GM12865 (cell line): ENCODE results near the gene GLI3.

Experiments
- DNase-seq: peaks from one replicate; pipeline ENCODE4 v3.0.0; 2010; ENCODE audit warnings: low read depth
- H3K4me3 ChIP-seq: 2 replicates; pipeline ENCODE4 v1.5.1; 2011; ENCODE audit warnings: mild to moderate bottlenecking, low read depth, low read length, control low read depth
- CTCF ChIP-seq: IDR thresholded peaks from 2 replicates; pipeline ENCODE4 v1.5.1; 2011; ENCODE audit warnings: low read length, control low read depth, low read depth, inconsistent platforms; ENCODE audit not compliant: insufficient read depth; ENCODE audit errors: missing control alignments

Gene GLI3

GRCh38 chr7:42091461-42092291 lies 145.3 kb downstream of the GLI3 start:
- H3K4me3 ChIP-seq = no peak overlapping the region
- no peak for DNase-seq
- TF ChIP-seq CTCF = no peak

- no peak overlapping the region for H3K4me3 ChIP-seq
- no peak for DNase-seq
- no peak for TF ChIP-seq CTCF
These were observed 146.2 kb downstream of the GLI3 start for GRCh38 chr7:42090806-42091205.

- TF ChIP-seq CTCF = no peak
- DNase-seq = no peak
- H3K4me3 ChIP-seq = no peak overlapping the region
These were observed 147.0 kb downstream of the GLI3 start for GRCh38 chr7:42090056-42090455.

GRCh38 chr7:42087616-42088015 lies 149.4 kb downstream of the GLI3 start:
- no peak for DNase-seq
- no peak for TF ChIP-seq CTCF
- H3K4me3 ChIP-seq = no peak overlapping the region

- DNase-seq = no peak
- no peak for TF ChIP-seq CTCF
- H3K4me3 ChIP-seq = no peak overlapping the region
These were observed 151.5 kb downstream of the GLI3 start for GRCh38 chr7:42085531-42085930.

GRCh38 chr7:42084263-42084662 lies 152.7 kb downstream of the GLI3 start:
- H3K4me3 ChIP-seq = no peak overlapping the region
- no peak for DNase-seq
- TF ChIP-seq CTCF = no peak

- H3K4me3 ChIP-seq = no peak overlapping the region
- no peak for DNase-seq
- no peak for TF ChIP-seq CTCF
These were observed 153.7 kb downstream of the GLI3 start for GRCh38 chr7:42083284-42083683.
